ENCODE measurements around the gene TXLNA. TPM values are rescaled to one million over a fixed set of nuclear protein-coding genes. Genes with fewer than 3 reads are reported as not detected.

The TXLNA gene
- 54.2 and 71.9 TPM in 2 replicates for total RNA-seq

DNA sequence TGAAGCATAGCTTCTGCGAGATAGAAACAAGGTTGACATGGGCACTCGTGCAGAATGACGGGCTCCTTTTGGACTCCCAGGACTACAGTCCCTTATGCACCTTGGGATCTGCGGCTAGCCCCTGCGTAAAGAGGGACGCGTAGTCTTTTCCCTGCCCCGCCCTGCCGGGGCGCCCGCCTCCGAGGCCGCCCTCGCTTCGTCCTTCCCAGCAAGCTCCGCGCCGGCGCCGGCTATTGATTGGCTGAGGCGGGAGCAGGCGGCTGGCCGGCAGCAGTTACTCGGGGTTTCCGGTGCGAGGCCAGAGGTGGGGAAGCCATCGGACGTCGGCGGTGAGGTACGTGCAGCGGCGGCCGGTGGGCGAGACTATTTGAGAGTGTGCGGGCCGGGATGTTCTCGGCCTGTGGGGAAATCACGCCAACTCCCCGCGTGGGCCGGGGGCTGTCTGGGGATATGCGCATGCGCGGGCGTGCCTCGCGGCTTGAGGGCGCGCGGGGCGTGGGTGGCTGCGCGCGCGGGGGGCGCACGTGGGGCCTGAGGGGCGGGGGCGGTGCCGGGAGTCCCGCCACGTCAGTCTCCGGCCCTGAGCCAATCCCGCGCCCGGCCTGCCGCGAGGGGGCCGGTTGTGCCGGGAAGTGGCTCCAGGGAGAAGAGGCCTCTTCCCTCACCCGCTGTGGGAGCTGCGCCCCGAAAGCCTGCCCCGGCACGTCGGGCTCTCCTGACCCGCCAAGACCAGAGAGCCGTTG, at the start of gene TXLNA:
Gene TXLNA, plus strand, starts transcription at position 233 of the 743 bp plus-strand sequence. CDS start 671 bp downstream, outside the sequence.

DNA sequence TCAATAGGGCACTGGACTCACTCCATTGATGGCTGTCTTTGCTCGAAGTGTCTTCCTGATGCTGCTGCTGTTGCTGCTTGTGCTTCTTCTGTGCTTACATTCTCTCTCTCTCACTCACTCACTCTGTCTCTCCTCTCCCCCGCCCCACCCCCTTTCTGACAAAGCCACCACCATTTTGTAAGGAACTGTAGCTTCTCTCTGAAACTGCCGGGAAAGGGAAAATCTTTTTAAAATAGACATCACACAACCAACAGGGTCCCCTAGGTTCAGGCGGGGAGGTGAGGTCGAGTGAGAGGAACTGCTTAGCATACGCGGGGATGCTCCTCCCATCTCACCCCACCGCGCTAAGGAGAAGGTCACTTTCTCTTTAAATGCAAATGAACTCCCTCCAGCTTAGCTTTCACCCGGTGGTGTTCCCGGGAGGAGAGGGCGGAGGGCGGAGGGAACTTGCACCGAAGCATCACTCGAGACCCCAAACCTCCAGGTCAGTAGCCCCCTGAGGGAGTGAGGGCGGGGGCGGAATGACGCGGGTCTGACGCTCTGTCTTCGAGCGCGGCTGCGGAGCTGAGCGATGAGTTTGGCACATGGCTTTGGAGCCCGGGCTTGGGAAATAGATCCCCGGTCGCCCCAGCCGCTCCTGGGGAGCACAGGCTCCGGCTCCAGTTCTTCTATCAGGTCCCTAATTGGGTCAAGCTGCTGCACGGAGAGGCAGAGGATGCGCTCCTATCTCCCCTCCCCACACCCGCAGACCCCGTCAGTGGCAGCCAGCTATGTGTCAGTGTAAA, 20.9 kb downstream of the TXLNA start, which contains the start of gene CCDC28B:
Gene CCDC28B, plus strand, starts transcription at position 370 of the 785 bp plus-strand sequence. CDS start 1,341 bp downstream, outside the sequence.

DNA sequence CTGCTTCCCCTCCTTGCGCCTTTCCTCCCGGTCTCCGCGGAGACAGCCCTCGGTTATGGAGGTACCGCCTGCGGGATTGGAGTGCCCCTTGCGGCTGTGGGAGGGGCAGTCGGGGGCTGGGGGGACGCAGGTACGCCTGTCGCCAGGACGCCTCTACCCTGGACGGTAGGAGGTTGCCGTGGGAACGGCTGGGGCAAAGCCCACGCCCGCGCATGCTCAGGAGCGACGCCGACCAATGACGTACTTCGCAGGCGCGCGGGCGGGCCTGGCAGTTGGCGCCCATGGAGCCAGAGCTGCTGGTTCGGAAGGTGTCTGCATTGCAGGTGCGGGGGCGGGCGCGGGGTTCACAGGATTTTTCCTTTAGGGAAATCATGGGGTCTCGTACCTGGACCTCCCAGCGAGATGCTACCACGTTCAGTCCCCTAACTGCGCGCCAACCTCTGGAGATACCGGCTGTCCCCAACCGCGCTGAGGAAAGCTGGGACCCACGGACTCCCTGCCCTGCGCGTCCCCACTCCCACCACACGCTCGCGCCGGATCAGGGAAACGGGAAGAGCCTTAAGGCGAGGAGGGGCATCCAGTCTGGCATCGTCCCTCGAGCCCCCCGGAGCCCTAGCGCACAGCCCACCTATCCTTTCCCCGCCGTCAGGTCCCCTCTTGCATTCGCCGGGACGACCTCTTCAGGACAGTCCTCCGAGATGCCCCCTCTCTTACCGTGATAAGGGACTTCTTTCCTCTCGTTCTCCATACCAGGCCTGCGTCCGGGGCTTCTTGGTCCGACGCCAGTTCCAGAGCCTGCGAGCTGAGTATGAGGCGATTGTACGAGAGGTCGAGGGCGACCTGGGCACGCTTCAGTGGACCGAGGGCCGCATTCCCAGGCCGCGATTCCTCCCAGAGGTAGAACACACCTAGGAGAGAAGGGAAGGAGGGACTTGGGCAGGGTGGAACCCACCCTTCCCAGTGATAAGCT, 26.2 kb downstream of the TXLNA start, which contains the start of gene IQCC:
Gene IQCC, plus strand, starts transcription at position 271 of the 970 bp plus-strand sequence. Its CDS starts 11 bp downstream, at position 282.

DNA sequence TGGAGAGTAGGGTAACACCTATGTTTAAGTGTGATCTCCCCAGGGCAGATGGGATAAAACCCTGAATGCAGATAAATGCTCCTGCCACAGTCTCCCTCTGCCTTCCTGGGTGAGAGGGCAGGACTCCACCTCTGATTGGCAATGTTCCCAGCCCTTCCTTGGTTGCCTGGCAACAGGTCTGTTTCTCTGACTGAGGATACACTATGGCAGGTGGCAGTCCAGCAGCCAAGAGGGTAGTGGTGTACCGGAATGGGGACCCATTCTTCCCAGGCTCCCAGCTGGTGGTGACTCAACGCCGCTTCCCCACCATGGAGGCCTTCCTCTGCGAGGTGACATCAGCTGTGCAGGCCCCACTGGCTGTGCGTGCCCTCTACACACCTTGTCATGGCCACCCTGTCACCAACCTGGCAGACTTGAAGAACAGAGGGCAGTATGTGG, 29.4 kb downstream of the TXLNA start, which contains the start of gene DCDC2B:
Gene DCDC2B, plus strand, starts transcription at position 199 of the 438 bp plus-strand sequence. Its CDS starts 5 bp downstream, at position 204.

DNA sequence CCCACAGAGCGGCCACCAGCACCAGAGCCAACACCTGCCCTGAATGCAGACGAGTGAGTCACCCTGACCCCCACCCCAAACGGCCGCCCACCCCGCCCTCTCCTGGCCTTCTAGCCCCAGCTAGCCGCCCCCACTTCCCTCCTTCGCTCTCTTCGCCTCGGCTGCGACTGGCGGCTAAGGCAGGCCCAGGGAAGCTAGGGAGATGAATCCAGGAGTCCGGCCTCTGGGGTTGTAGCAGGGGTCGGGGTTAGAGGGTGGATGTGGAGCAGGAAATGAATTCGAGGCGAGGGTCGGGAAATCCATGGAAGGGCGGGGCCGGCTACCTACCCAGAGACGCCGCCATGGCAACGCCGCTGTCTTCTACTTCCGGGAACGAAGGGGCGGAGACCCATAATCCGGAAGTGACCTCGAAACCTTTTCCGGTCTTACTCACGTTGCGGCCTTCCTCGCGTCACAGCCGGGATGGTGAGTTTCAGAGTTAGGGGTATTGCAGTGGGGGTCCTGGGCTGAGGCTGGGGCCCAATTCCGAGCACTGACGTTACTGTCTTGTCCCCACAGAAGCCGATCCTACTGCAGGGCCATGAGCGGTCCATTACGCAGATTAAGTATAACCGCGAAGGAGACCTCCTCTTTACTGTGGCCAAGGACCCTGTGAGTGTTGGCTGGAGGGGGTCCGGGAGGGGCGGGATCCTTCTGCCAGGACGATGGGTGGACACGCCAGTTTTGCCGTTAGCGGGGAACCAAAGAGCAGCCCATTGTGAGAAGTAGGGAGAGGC, 42.7 kb downstream of the TXLNA start, which contains the start of the genes EIF3I and TMEM234:
Gene EIF3I, plus strand, starts transcription at position 428 of the 776 bp plus-strand sequence. Its CDS starts 35 bp downstream, at position 463.
Gene TMEM234, minus strand, starts transcription at position 374 of the 776 bp plus-strand sequence. Its CDS starts 31 bp downstream, at position 343.

DNA sequence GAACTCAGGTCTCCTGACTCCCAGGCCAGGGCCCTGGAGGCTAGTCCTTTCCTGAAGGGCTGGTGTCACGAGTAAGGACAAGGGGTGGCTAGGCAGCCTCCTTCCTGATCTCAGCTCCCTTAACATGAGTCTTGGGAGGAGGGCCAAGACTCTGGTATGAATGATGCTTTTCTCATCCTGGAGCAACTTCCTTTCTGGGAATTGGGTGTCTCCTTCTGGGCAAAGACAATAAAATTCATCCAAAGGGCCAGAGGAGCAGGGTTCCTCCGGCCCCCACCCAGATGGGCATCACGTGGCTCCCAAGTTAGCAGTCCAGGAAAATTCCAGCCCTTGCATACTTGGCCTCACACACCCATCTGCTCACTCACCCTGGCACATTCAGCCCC, 67.4 kb downstream of the TXLNA start, which contains the start of gene FAM167B:
Gene FAM167B, plus strand, starts transcription at position 335 of the 386 bp plus-strand sequence. CDS start 200 bp downstream, outside the sequence.

Other genes starting within 250 kb of the TXLNA start
- 158 and 317 TPM in 2 replicates for gene PTP4A2, start 241.3 kb upstream of the TXLNA start, total RNA-seq
- gene KHDRBS1, start 165.8 kb upstream of the TXLNA start, total RNA-seq: 50.5 and 93.7 TPM in 2 replicates
- 9.2 and 13.5 TPM in 2 replicates for gene TMEM39B, start 106.7 kb upstream of the TXLNA start, total RNA-seq
- 18.9 and 39.8 TPM in 2 replicates for gene KPNA6, start 71.6 kb upstream of the TXLNA start, total RNA-seq
- 13.9 and 16.3 TPM in 2 replicates for gene CCDC28B, start 20.9 kb downstream of the TXLNA start, total RNA-seq
- gene IQCC, start 26.0 kb downstream of the TXLNA start, total RNA-seq: 1.1 and 1.8 TPM in 2 replicates
- not detected in 2 replicates for gene DCDC2B, start 29.4 kb downstream of the TXLNA start, total RNA-seq
- gene TMEM234, start 42.7 kb downstream of the TXLNA start, total RNA-seq: 10.7 and 13.8 TPM in 2 replicates
- gene EIF3I, start 42.7 kb downstream of the TXLNA start, total RNA-seq: 260 and 269 TPM in 2 replicates
- gene FAM167B, start 67.5 kb downstream of the TXLNA start, total RNA-seq: 7.8 and 23.5 TPM in 2 replicates
- gene LCK, start 71.6 kb downstream of the TXLNA start, total RNA-seq: 0.16 TPM in 1 of 2 replicates, not detected in the other
- gene HDAC1, start 112.4 kb downstream of the TXLNA start, total RNA-seq: 175 and 184 TPM in 2 replicates
- gene MARCKSL1, start 156.6 kb downstream of the TXLNA start, total RNA-seq: 63.9 and 129 TPM in 2 replicates
- gene FAM229A, start 182.8 kb downstream of the TXLNA start, total RNA-seq: 0.65 and 1.4 TPM in 2 replicates
- 0.13 TPM in 1 of 2 replicates, not detected in the other for gene TSSK3, start 182.9 kb downstream of the TXLNA start, total RNA-seq
- 40.8 and 65.2 TPM in 2 replicates for gene BSDC1, start 214.8 kb downstream of the TXLNA start, total RNA-seq

Data from bladder microvascular endothelial cell (primary cell).